Activated CD8-positive, alpha-beta T cell treated with anti-CD3 and anti-CD28 coated beads for 36 hours (primary cell): ENCODE measurements around the gene DDX27. TPM values are rescaled to one million over a fixed set of nuclear protein-coding genes. Genes with fewer than 3 reads are reported as not detected.

Experiments
- ATAC-seq: fragments of 200-7000 bp; cut with Tn5 transposase; one replicate; pipeline ENCODE4 v1.10.0; 2021; ENCODE audit warnings: mild to moderate bottlenecking, moderate library complexity
- CTCF ChIA-PET: fragments of 350-600 bp; sonication (Branson Sonifier 250); formaldehyde crosslinking; loops from one replicate; lab custom pipeline; 2021; ENCODE audit warnings: antibody characterized with exemption; lab: Charles Lee
- POLR2A ChIA-PET: fragments of 350-600 bp; sonication (Branson Sonifier 250); formaldehyde crosslinking; loops from one replicate; lab custom pipeline; 2021; ENCODE audit warnings: antibody characterized with exemption; lab: Charles Lee
- DNase-seq: peaks from one replicate; pipeline ENCODE4 v3.0.0-alpha.2; 2020
- H3K27ac Mint-ChIP-seq: one replicate; pipeline ENCODE4 v1.8.0; 2021; ENCODE audit warnings: mild to moderate bottlenecking, mixed read lengths
- H3K27me3 Mint-ChIP-seq: one replicate; pipeline ENCODE4 v1.8.0; 2021; ENCODE audit warnings: mixed read lengths
- H3K36me3 Mint-ChIP-seq: one replicate; pipeline ENCODE4 v1.8.0; 2021; ENCODE audit warnings: low read depth, mixed read lengths
- H3K4me1 Mint-ChIP-seq: one replicate; pipeline ENCODE4 v1.8.0; 2021; ENCODE audit warnings: low read depth, mixed read lengths
- H3K4me3 Mint-ChIP-seq: one replicate; pipeline ENCODE4 v1.8.0; 2021; ENCODE audit warnings: mild to moderate bottlenecking, moderate library complexity, mixed read lengths
- H3K9me3 Mint-ChIP-seq: one replicate; pipeline ENCODE4 v1.8.0; 2021; ENCODE audit warnings: mixed read lengths
- intact Hi-C: fragments of 100-400 bp; cut with micrococcal nuclease; formaldehyde crosslinking; loops from one replicate; pipeline ENCODE4 v1.10.0; 2022
- total RNA-seq, 2 experiments: library from RNA; stranded (reverse); gene quantifications; one replicate each; pipeline ENCODE4 v1.2.3, GENCODE V29; 2021
- TF ChIP-seq, protein P1 (sequence below): fragments of 200-600 bp; IDR thresholded peaks from one replicate; pipeline ENCODE4 v1.8.0; 2022; ENCODE audit warnings: antibody characterized with exemption, mild to moderate bottlenecking

Gene DDX27
- total RNA-seq, 2 experiments from 2014 or later, result 45.2 to 45.9 TPM

DNA sequence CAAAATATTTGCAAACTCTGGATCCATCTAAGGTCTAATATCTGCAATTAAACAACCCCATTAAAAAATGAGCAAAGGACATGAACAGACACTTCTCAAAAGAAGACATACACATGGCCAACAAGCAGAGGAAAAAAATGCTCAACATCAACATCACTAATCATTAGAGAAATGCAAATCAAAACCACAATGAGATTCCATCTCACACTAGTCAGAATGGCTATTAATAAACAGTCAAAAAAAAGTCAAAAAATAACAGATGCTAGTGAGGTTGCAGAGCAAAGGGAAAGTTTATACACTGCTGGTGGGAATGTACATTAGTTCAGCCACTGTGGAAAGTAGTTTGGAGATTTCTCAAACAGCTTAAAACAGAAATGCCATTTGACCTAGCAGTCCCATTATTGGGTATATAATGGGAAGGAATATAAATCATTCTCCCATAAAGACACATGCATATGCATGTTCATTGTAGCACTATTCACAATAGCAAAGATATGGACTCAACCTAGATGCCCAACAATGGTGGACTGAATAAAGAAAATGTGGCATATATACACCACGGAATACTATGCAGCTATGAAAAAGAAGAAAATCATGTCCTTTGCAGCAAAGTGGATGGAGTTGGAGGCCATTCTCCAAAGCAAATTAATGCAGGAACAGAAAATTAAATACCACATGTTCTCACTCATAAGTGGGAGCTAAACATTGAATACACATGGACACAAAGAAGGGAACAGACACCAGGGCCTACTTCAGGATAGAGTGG is 49.6 kb downstream of the DDX27 start:
- Mint-ChIP-seq H3K9me3 (peaks cover 9% of the 10 kb centered on the region), H3K27me3 (no peaks in the 10 kb centered on the region), H3K4me1 (peaks cover 59% of the 10 kb centered on the region), H3K36me3 (peaks cover 76% of the 10 kb centered on the region), H3K27ac (peak overlapping the region; percentile 71), H3K4me3 (peak overlapping the region; percentile 73)
- TF ChIP-seq, protein P1, sequence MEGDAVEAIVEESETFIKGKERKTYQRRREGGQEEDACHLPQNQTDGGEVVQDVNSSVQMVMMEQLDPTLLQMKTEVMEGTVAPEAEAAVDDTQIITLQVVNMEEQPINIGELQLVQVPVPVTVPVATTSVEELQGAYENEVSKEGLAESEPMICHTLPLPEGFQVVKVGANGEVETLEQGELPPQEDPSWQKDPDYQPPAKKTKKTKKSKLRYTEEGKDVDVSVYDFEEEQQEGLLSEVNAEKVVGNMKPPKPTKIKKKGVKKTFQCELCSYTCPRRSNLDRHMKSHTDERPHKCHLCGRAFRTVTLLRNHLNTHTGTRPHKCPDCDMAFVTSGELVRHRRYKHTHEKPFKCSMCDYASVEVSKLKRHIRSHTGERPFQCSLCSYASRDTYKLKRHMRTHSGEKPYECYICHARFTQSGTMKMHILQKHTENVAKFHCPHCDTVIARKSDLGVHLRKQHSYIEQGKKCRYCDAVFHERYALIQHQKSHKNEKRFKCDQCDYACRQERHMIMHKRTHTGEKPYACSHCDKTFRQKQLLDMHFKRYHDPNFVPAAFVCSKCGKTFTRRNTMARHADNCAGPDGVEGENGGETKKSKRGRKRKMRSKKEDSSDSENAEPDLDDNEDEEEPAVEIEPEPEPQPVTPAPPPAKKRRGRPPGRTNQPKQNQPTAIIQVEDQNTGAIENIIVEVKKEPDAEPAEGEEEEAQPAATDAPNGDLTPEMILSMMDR, result no peak
- ChIA-PET CTCF (interaction anchor here (0.8 to 1.6 kb wide), 2 partner anchors 22 to 198 kb away, joined by 3 to 8 read pairs; no protein-coding TSS in a partner anchor), POLR2A (interaction anchor here (0.9 to 10.4 kb wide), 5 partner anchors 8 to 26 kb away, joined by 3 to 134 read pairs (median 7); partner anchors contain the start of gene ZNFX1)
- DNase-seq, result no peak
- ATAC-seq, result no peak
- intact Hi-C loops, result no loop called here

DNA sequence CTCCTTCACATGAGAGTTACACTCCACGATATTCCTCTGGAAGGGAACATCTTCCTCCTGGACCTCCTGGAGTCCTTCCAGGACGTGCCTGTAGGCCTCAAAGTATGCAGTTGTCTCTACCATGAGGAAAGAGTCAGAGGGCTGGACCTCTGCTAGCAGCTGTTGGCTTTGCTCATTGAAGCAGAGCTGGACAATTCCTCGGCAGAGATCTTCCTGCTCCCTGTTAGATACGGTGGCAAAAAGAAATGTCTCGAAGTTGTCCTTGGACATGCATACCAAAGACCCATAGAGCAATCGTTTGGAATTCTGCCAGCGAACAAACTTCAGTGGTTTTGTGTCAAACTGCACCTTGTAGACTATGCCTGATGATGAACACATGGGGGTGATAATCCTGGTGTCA is 51.0 kb downstream of the DDX27 start:
- ChIA-PET POLR2A (interaction anchor here (1.0 to 10.4 kb wide), 6 partner anchors 8 to 23 kb away, joined by 3 to 134 read pairs (median 6); partner anchors contain the start of gene ZNFX1), CTCF (interaction anchor here (1.5 kb wide), 1 partner anchor 24 kb away, joined by 5 read pairs; no protein-coding TSS in a partner anchor)
- ATAC-seq (no peak), DNase-seq (no peak)
- H3K27ac Mint-ChIP-seq, result peak overlapping the region; percentile 60
- TF ChIP-seq, protein P1, result no peak
- intact Hi-C loops, result no loop called here
- peak overlapping the region; percentile 73 for H3K4me3 Mint-ChIP-seq
- no peaks in the 10 kb centered on the region for H3K27me3 Mint-ChIP-seq
- H3K36me3 Mint-ChIP-seq, result peaks cover 68% of the 10 kb centered on the region
- peaks cover 63% of the 10 kb centered on the region for H3K4me1 Mint-ChIP-seq
- peaks cover 9% of the 10 kb centered on the region for H3K9me3 Mint-ChIP-seq

DNA sequence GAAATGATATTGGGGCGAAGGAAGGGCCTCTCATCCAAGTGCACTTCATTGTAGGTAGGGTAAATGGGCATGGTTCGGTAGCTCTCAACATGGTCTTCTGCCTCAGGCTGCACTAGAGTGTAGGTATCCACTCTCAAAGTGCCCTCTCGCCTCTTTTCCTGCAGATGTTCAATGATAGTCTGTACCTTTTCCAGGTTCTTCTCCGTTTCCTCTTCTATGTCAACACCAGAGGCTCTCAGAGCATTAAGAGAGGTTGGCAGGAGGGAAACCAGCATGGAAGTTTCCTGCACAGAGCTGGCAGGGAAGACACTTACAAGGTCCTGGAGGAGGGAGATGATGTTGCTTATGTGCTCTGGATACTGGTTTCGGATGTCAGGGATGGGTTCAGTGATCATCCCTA is 51.5 kb downstream of the DDX27 start:
- ChIA-PET CTCF (interaction anchor here (0.7 to 1.5 kb wide), 3 partner anchors 20 to 53 kb away, joined by 3 to 5 read pairs (median 3); no protein-coding TSS in a partner anchor), POLR2A (interaction anchor here (0.9 to 10.4 kb wide), 9 partner anchors 8 to 294 kb away, joined by 3 to 134 read pairs (median 6); partner anchors contain the start of gene ZNFX1)
- peaks cover 69% of the 10 kb centered on the region for H3K36me3 Mint-ChIP-seq
- H3K9me3 Mint-ChIP-seq, result peaks cover 9% of the 10 kb centered on the region
- no peaks in the 10 kb centered on the region for H3K27me3 Mint-ChIP-seq
- peak overlapping the region; percentile 73 for H3K4me3 Mint-ChIP-seq
- H3K4me1 Mint-ChIP-seq, result peaks cover 66% of the 10 kb centered on the region
- H3K27ac Mint-ChIP-seq, result peak overlapping the region; percentile 60
- intact Hi-C loops, result no loop called here
- ATAC-seq (no peak), DNase-seq (no peak)
- TF ChIP-seq, protein P1, result no peak

DNA sequence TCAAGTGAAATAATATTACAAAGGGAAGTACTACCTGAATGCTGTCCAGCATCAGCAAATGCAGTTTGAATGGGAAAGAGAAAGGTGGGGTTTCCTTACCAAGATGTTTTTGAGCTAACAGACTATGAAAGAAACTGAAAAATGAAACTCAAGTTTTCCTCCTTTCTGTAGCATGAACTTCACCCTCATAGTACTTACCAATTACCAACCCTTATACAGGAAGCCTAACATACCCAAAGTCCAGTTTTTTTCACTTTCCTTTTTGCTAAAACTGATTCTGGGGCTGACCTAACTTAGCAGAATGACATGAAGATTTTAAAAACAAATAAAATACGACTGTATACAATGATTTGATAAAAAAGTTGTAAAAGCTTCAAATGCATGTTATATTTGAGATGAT is 53.4 kb downstream of the DDX27 start:
- Mint-ChIP-seq H3K9me3 (peaks cover 9% of the 10 kb centered on the region), H3K4me1 (peaks cover 63% of the 10 kb centered on the region), H3K36me3 (peaks cover 70% of the 10 kb centered on the region), H3K27ac (peak overlapping the region; percentile 88), H3K4me3 (peak overlapping the region; percentile 39), H3K27me3 (no peaks in the 10 kb centered on the region)
- intact Hi-C loops, result no loop called here
- POLR2A ChIA-PET, result interaction anchor here (0.6 to 3.2 kb wide), 7 partner anchors 8 to 227 kb away, joined by 3 to 12 read pairs (median 3); no protein-coding TSS in a partner anchor
- TF ChIP-seq, protein P1, result no peak
- ATAC-seq (no peak), DNase-seq (no peak)
- CTCF ChIA-PET, result interaction anchor here (1.0 to 1.4 kb wide), 2 partner anchors 26 to 55 kb away, joined by 3 to 4 read pairs; no protein-coding TSS in a partner anchor
